GM19193 (cell line): ENCODE measurements around the gene CABLES1.

Experiments used
- POLR2A ChIP-seq: IDR thresholded peaks from 4 replicates; pipeline ENCODE4 v1.6.1; 2011; ENCODE audit not compliant: insufficient read depth, insufficient read length; ENCODE audit errors: extremely low read depth

The CABLES1 gene

GRCh38 chr18:23277399-23277798, 142.1 kb downstream of the CABLES1 start:
- no peak for TF ChIP-seq POLR2A

- no peak for TF ChIP-seq POLR2A
Measured at GRCh38 chr18:23279931-23280330, 144.6 kb downstream of the CABLES1 start.

GRCh38 chr18:23280844-23281243, 145.6 kb downstream of the CABLES1 start:
- TF ChIP-seq POLR2A: no peak

GRCh38 chr18:23281626-23282436, 146.5 kb downstream of the CABLES1 start:
- no peak for TF ChIP-seq POLR2A

DNA sequence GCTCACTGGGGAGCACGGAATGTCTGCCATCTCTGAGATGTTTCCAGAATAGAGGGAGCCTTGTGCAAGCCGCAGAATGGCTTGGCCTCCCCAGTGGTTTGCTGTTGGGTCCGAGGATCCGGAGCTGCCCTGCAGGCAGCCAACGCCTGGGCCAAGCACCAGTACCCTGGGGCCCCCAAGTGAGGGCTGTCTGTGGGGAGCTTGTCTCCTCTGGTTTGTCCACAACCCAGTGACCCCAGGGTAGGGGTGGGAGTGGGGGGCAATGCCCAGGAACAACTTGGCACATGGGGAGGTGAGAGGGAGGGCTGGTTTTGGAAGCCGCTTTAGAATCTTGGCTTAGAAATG, 147.1 kb downstream of the CABLES1 start:
- no peak for TF ChIP-seq POLR2A

- no peak for TF ChIP-seq POLR2A
Measured at GRCh38 chr18:23283916-23284430, 148.7 kb downstream of the CABLES1 start.

DNA sequence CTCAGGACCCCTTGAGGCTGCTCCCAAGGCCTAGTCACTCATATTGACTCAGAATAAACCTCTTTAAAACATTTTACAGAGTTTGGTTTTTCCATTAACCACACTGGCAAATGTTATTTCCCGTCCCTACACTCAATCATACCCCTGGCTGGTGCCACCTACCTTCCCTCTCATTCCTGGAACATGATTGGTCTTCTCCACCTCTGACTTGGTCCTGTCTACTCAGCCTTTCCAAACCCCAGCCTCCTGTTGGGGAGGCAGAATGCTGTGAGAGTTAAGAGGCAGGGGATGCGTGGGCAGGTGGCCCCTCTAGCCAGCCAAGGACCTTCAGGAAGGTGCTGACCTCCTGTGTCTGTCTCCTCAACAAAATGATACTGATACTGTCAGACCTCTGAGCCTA, 149.3 kb downstream of the CABLES1 start:
- TF ChIP-seq POLR2A: no peak

DNA sequence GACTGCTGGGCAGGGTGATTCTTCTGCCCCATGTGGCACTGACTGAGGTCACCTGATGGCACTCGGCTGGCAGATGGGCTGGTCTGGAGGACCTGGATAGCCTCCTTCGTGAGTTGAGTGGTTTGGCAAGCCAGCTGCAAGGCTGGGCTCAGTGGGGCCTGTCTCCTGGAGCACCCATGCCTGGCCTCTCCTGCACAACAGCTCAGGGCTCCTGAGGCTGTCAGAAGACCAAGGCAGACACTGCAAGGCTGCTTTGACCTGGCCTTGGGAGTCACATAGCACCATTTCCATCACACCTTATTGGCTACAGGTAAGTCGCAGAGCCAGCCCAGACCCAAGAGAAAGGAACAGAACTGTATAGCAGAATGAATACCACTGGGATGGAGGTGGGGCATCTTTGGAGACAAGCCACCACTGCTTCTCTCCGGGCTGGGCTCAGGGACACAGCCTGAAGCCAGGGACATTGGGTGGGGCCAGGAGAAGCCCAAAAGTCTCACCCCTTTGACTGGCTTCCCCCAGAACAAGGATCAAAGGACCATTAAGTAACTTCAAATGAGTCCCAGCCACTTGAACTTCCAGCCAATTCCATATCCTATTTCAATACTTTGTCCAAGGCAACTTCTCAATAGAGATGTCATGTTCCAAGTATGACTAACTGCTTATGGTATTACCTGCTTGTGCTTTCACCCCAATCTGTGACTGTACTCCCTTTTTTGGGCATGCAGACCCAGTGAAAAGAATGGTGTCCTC, 156.3 kb downstream of the CABLES1 start:
- TF ChIP-seq POLR2A: no peak

DNA sequence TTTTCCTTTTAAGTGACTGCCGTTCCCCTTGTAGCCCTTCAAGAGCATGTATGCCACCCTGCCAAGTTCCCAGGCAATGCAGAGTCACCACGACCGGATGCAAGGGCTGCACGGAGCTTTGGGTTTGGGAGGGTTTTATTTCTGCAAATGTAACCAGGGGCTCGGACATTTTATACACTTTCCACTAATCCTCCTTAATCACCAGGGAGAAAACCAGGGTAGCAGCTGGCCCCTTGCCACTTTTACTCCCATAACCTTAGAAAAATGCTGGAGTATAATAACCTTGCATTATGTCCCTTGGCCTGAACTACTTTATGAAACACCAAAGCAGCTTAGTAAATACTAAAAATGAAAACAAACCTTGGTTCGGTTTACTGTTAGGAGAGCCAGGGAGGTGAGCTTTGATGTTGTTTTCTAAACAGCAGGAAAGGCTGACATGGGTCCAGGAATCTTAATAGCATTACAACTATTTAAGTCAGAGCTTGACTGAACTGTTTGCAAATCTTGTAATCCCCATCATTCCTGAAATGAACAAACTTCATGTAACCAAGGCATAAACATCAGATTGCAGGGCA, 165.0 kb downstream of the CABLES1 start:
- no peak for TF ChIP-seq POLR2A

GRCh38 chr18:23301972-23302371, 166.7 kb downstream of the CABLES1 start:
- TF ChIP-seq POLR2A: no peak

DNA sequence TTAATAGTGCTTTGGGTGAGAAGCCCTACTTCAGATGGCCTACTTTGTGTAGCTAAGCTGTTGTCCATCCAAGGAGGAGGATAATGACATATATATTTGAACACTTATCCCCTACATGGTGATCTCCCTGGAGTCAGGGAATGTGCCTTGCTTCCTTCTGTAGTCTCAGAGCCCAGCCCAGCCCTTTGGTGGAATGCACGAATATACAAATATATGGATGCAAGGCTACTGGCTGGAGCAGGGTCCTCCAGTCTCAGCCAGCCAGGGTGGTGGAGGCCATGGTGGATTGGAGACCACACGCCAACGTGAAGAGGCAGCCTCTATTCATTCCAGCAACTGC, 167.2 kb downstream of the CABLES1 start:
- TF ChIP-seq POLR2A: no peak

GRCh38 chr18:23302851-23303527, 167.7 kb downstream of the CABLES1 start:
- TF ChIP-seq POLR2A: no peak

- no peak for TF ChIP-seq POLR2A
Measured at GRCh38 chr18:23306822-23307221, 171.5 kb downstream of the CABLES1 start.

DNA sequence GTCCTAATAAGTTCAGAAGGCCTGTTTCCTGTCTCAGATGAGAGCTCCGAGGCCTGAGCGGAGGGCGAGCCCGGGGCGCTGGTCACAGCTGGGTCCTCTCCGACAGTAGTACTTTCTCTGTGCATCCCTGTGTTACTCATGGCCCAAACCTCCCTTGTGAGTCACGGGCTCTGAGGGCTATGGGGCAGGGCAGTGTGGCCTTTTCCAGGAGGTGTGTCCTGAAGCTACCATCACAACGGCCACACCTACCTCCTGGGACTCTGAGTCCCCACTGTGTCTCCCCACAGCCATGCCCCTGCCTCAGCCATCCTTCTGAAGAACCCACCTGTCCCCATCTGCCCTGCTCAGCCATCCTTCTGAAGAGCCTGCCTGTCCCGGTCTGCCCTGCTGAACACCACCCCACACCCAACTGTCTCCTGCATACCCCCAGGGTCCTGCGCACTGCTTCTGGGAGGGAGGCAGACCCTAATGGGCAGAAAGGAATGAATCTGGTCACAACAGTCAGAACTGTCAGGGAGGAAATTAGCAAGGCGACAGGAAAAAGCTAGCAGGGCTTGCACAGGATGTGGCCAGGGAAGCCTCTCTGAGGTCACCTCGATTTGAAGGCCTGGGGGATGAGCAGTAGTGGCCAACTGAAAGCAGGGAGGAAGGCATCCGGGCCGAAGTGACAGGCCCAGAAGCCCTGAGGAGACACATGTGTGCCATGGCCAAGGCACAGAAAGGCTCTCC, 172.4 kb downstream of the CABLES1 start:
- TF ChIP-seq POLR2A: no peak
